Mesothelial cell of epicardium (in vitro differentiated cells): ENCODE data around the gene HECTD2. TPM values are rescaled to one million over a fixed set of nuclear protein-coding genes. Genes with fewer than 3 reads are reported as not detected.

Source experiments
- DNase-seq, 2 experiments: peaks; one replicate each; pipeline ENCODE4 v3.0.0; 2021; ENCODE audit warnings: low spot score in 2 of 2; ENCODE audit not compliant: unreplicated experiment in 2 of 2
- H3K27ac Mint-ChIP-seq: 2 replicates; pipeline ENCODE4 v1.8.0; 2021; ENCODE audit warnings: mixed read lengths
- H3K27me3 Mint-ChIP-seq: 2 replicates; pipeline ENCODE4 v1.8.0; 2021; ENCODE audit warnings: low read depth, mixed read lengths
- H3K36me3 Mint-ChIP-seq: 2 replicates; pipeline ENCODE4 v1.8.0; 2021; ENCODE audit warnings: mixed read lengths
- H3K4me1 Mint-ChIP-seq: 2 replicates; pipeline ENCODE4 v1.8.0; 2021; ENCODE audit warnings: mixed read lengths
- H3K4me3 Mint-ChIP-seq: 2 replicates; pipeline ENCODE4 v1.8.0; 2021; ENCODE audit warnings: mild to moderate bottlenecking, moderate library complexity, mixed read lengths
- H3K9me3 Mint-ChIP-seq: 2 replicates; pipeline ENCODE4 v1.8.0; 2021; ENCODE audit warnings: mixed read lengths
- total RNA-seq: library from RNA; stranded (reverse); gene quantifications from 3 replicates; pipeline ENCODE4 v1.2.1, GENCODE V29; 2021
- TF ChIP-seq, protein P1 (sequence below): fragments of 200-600 bp; sonication (generic); IDR thresholded peaks from one replicate; pipeline ENCODE4 v1.5.0; 2021; ENCODE audit warnings: antibody characterized with exemption; ENCODE audit not compliant: unreplicated experiment

HECTD2 gene
- total RNA-seq, 1 donor from 2014 or later = 22.5 TPM

DNA sequence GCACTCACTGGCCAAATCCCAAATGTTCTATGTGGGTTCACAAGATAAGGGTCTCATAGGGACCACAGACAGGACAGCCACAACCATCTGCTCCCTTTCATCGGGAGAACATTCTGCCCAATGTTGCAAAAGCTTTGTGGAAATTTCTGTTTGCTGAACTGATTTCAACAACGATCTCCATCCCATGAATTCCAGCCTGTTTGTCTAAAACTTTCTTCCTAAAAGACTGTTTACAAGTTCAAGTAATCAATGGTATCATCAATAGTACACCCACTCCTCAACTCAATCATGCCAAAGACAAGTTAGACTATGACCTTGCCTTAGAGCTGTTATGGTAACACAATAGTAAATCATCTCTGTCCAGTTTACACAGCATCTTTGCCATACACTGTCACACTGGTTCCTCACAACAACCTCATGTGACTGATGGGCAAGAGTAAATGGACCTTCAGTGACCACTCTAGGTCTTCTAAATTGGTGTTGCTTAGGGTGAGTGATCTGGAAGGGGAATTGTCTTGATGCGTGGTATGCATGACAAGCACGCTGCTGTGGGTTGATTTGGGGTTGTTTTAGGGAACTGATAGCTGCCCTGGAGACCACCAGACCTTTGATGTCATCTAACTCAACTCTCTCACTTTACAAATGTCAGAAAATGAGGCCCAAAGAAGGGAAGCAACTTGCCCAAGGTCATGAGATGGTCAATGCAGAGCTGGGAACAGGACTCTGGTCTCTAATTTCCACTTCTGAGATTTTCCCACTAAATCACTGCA, 127.7 kb downstream of the HECTD2 start:
- no peak overlapping the region for H3K4me3 Mint-ChIP-seq
- H3K36me3 Mint-ChIP-seq = peaks cover 2% of the 10 kb centered on the region
- TF ChIP-seq, protein P1, sequence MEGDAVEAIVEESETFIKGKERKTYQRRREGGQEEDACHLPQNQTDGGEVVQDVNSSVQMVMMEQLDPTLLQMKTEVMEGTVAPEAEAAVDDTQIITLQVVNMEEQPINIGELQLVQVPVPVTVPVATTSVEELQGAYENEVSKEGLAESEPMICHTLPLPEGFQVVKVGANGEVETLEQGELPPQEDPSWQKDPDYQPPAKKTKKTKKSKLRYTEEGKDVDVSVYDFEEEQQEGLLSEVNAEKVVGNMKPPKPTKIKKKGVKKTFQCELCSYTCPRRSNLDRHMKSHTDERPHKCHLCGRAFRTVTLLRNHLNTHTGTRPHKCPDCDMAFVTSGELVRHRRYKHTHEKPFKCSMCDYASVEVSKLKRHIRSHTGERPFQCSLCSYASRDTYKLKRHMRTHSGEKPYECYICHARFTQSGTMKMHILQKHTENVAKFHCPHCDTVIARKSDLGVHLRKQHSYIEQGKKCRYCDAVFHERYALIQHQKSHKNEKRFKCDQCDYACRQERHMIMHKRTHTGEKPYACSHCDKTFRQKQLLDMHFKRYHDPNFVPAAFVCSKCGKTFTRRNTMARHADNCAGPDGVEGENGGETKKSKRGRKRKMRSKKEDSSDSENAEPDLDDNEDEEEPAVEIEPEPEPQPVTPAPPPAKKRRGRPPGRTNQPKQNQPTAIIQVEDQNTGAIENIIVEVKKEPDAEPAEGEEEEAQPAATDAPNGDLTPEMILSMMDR = no peak
- H3K27me3 Mint-ChIP-seq = no peaks in the 10 kb centered on the region
- no peak overlapping the region for H3K27ac Mint-ChIP-seq
- H3K4me1 Mint-ChIP-seq = peaks cover 23% of the 10 kb centered on the region
- H3K9me3 Mint-ChIP-seq = peaks cover 15% of the 10 kb centered on the region
- no peak for DNase-seq

DNA sequence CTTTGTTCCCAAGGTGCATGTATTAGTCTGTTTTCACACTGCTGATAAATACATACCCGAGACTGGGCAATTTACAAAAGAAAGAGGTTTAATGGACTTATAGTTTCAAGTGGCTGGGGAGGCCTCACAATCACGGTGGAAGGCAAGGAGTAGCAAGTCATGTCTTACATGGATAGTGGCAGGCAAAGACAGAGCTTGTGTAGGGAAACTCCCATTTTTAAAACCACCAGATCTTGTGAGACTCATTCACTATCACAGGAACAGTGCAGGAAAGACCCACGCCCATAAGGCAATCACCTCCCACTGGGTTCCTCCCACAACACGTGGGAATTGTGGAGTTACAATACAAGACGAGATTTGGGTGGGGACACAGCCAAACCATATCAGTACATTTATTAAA, 129.8 kb downstream of the HECTD2 start:
- TF ChIP-seq, protein P1 = no peak
- Mint-ChIP-seq H3K4me1 (peaks cover 23% of the 10 kb centered on the region), H3K27ac (no peak overlapping the region), H3K27me3 (no peaks in the 10 kb centered on the region), H3K36me3 (peaks cover 2% of the 10 kb centered on the region), H3K4me3 (no peak overlapping the region), H3K9me3 (peaks cover 12% of the 10 kb centered on the region)
- DNase-seq = no peak

DNA sequence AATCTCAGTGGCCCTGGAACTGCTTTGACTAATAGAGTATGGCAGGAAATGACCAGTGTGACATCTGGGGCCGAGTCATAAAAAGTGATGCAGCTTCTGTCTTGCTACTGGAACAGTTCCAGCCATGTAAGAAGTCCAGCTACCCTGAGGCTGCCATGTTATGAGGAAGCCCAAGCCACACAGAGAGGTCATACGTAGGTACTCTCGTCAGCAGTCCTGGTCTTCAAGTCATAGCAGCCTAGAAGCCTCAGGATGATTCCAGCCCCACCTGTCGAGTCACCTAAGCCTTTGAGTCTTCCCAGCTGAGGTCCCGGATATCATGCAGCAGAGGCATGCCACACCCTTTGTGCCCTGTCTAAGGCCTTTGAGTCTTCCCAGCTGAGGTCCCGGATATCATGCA, 130.6 kb downstream of the HECTD2 start:
- no peak for DNase-seq
- Mint-ChIP-seq H3K27me3 (no peaks in the 10 kb centered on the region), H3K4me3 (no peak overlapping the region), H3K27ac (peak overlapping the region; percentile 74), H3K4me1 (peaks cover 23% of the 10 kb centered on the region), H3K9me3 (peaks cover 12% of the 10 kb centered on the region), H3K36me3 (peaks cover 2% of the 10 kb centered on the region)
- TF ChIP-seq, protein P1 = no peak

DNA sequence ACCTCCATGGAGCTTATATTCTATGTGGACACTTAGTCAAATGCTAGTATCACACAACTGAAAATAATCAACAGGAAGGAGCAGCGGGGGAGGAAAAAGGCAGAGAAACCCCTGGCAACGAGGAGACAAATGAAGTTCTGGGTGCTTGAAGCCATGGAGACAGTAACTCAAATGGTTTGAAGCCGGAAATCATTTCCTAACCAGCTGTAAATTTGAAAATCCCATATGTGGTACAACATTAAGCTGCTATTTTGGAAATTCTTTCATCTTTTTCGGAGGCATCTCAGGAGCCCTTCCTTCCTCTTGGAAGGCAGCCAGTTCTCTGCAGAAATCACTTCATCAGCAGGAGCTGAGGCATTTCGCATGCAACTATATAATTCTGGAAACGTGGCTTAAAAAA, 131.3 kb downstream of the HECTD2 start:
- peaks cover 23% of the 10 kb centered on the region for H3K4me1 Mint-ChIP-seq
- H3K4me3 Mint-ChIP-seq = no peak overlapping the region
- peak overlapping the region; percentile 74 for H3K27ac Mint-ChIP-seq
- peaks cover 12% of the 10 kb centered on the region for H3K9me3 Mint-ChIP-seq
- TF ChIP-seq, protein P1 = no peak
- H3K36me3 Mint-ChIP-seq = peaks cover 2% of the 10 kb centered on the region
- H3K27me3 Mint-ChIP-seq = no peaks in the 10 kb centered on the region
- DNase-seq = peak in 1 of 2 experiments; percentile 42

DNA sequence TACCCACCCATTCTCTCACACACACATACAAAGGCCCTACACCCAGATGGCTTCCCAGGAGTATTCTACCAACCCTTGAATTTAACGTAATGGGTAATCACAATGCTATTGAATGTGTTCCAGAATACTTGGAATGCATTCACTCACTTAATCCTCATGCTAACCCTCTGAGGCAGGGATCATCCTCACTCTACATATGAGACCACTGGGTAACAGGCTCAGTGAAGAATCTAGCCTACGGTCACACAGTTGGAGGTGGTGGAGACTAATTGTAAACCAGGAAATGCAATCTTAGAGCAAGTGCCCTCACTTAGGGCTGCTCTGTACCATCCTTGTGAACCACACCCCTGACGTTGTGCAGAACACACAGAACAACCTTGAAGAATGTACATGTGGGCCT, 135.2 kb downstream of the HECTD2 start:
- TF ChIP-seq, protein P1 = no peak
- Mint-ChIP-seq H3K36me3 (no peaks in the 10 kb centered on the region), H3K4me1 (peaks cover 16% of the 10 kb centered on the region), H3K27me3 (no peaks in the 10 kb centered on the region), H3K4me3 (no peak overlapping the region), H3K9me3 (peaks cover under 1% of the 10 kb centered on the region), H3K27ac (no peak overlapping the region)
- no peak for DNase-seq

DNA sequence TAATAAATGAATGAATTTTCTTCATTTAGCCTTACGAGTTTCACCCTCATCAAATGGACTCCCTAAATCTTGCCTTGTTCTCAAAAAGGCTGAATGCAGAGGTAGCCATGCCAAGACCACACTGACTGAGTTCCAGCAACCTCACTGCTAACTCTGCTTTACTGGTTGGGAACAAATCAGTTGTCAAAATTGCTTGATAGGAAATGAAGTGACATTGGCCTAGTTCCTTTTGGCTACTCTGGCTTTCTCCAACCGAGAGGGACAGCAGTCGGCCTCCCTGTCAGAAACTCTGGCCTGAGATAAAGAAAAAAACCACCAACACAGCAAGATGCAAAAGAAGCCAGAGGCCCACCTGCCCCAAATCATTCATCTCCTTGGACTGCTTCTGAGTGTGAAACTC, 135.7 kb downstream of the HECTD2 start:
- DNase-seq = no peak
- Mint-ChIP-seq H3K4me3 (no peak overlapping the region), H3K9me3 (no peaks in the 10 kb centered on the region), H3K27me3 (no peaks in the 10 kb centered on the region), H3K36me3 (no peaks in the 10 kb centered on the region), H3K4me1 (peaks cover 16% of the 10 kb centered on the region), H3K27ac (no peak overlapping the region)
- TF ChIP-seq, protein P1 = no peak
